Mesenchymal stem cell (in vitro differentiated cells and primary cell): ENCODE measurements around the gene AADAC.

Source experiments
- DNase-seq: peaks from one replicate; pipeline ENCODE4 v3.0.0-alpha.2; 2013
- H2AFZ ChIP-seq: one replicate; pipeline ENCODE4 v1.6.1; 2013; ENCODE audit warnings: low read depth, mild to moderate bottlenecking, control low read depth, inconsistent platforms, low read length, moderate library complexity
- H2AK5ac ChIP-seq: 2 replicates; pipeline ENCODE4 v1.6.1; 2013; ENCODE audit warnings: low read length, moderate library complexity, mild to moderate bottlenecking, inconsistent platforms; ENCODE audit not compliant: severe bottlenecking
- H2BK120ac ChIP-seq: one replicate; pipeline ENCODE4 v1.6.1; 2013; ENCODE audit warnings: low read depth, mild to moderate bottlenecking, inconsistent platforms, low read length, moderate library complexity
- H2BK12ac ChIP-seq, 2 experiments: one replicate each; pipeline ENCODE4 v1.6.1; 2013; ENCODE audit warnings: inconsistent platforms in 2 of 2, low read length in 2 of 2, mild to moderate bottlenecking in 2 of 2, moderate library complexity in 2 of 2, control low read depth in 1 of 2
- H2BK15ac ChIP-seq: one replicate; pipeline ENCODE4 v1.6.1; 2013; ENCODE audit warnings: mild to moderate bottlenecking, low read depth, inconsistent platforms; ENCODE audit not compliant: poor library complexity, severe bottlenecking
- H2BK5ac ChIP-seq: 2 replicates; pipeline ENCODE4 v1.6.1; 2013; ENCODE audit warnings: low read depth, mild to moderate bottlenecking, low read length, control low read depth, inconsistent platforms; ENCODE audit not compliant: poor library complexity, severe bottlenecking
- H3K14ac ChIP-seq, 2 experiments: one replicate each; pipeline ENCODE4 v1.6.1; 2013; ENCODE audit warnings: inconsistent platforms in 2 of 2, low read length in 2 of 2, control low read depth in 1 of 2, mild to moderate bottlenecking in 1 of 2, moderate library complexity in 1 of 2
- H3K18ac ChIP-seq, 2 experiments: one replicate each; pipeline ENCODE4 v1.6.1; 2013; ENCODE audit warnings: inconsistent platforms in 2 of 2, low read length in 2 of 2, control low read depth in 1 of 2, low read depth in 1 of 2, mild to moderate bottlenecking in 1 of 2
- H3K23ac ChIP-seq, 2 experiments: one replicate each; pipeline ENCODE4 v1.6.1; 2013; ENCODE audit warnings: inconsistent platforms in 2 of 2, low read length in 2 of 2, mild to moderate bottlenecking in 2 of 2, moderate library complexity in 2 of 2, control low read depth in 1 of 2
- H3K27ac ChIP-seq: 2 replicates; pipeline ENCODE4 v1.5.1; 2013; ENCODE audit warnings: mild to moderate bottlenecking, moderate library complexity, low read length, control low read depth, inconsistent platforms; ENCODE audit not compliant: poor library complexity, severe bottlenecking
- H3K27me3 ChIP-seq, 2 experiments: 2 replicates each; pipeline versions ENCODE4 v1.6.1 to v1.7.0; 2013; ENCODE audit warnings: low read length in 2 of 2, mild to moderate bottlenecking in 2 of 2, moderate library complexity in 2 of 2, control low read depth in 1 of 2, inconsistent platforms in 1 of 2; ENCODE audit not compliant: control insufficient read depth in 1 of 2, insufficient read depth in 1 of 2
- H3K36me3 ChIP-seq, 2 experiments: 2 replicates each; pipeline versions ENCODE4 v1.6.1 to v1.7.0; 2013; ENCODE audit warnings: low read length in 2 of 2, control low read depth in 1 of 2, inconsistent platforms in 1 of 2, low read depth in 1 of 2, mild to moderate bottlenecking in 1 of 2; ENCODE audit not compliant: insufficient read depth in 2 of 2, control insufficient read depth in 1 of 2
- H3K4ac ChIP-seq, 2 experiments: one replicate each; pipeline ENCODE4 v1.6.1; 2013; ENCODE audit warnings: inconsistent platforms in 2 of 2, low read length in 2 of 2, mild to moderate bottlenecking in 2 of 2, moderate library complexity in 2 of 2, control low read depth in 1 of 2, low read depth in 1 of 2
- H3K4me1 ChIP-seq: 2 replicates; pipeline ENCODE4 v1.6.1; 2013; ENCODE audit warnings: low read depth, low read length, control low read depth; ENCODE audit not compliant: control insufficient read depth, insufficient read depth
- H3K4me2 ChIP-seq: 2 replicates; pipeline ENCODE4 v1.6.1; 2013; ENCODE audit warnings: low read length, mild to moderate bottlenecking, inconsistent platforms; ENCODE audit not compliant: poor library complexity, severe bottlenecking
- H3K4me3 ChIP-seq, 2 experiments: 2 replicates each; pipeline versions ENCODE4 v1.5.1 to v1.7.0; 2013; ENCODE audit warnings: low read length in 2 of 2, mild to moderate bottlenecking in 2 of 2, control low read depth in 1 of 2, low read depth in 1 of 2; ENCODE audit not compliant: insufficient read depth in 1 of 2
- H3K79me1 ChIP-seq: replicated peaks from 2 replicates; pipeline ENCODE4 v1.6.1; 2013; ENCODE audit warnings: mild to moderate bottlenecking, control low read depth, low read length, inconsistent platforms; ENCODE audit not compliant: poor library complexity, severe bottlenecking
- H3K9ac ChIP-seq: 2 replicates; pipeline ENCODE4 v1.7.0; 2013; ENCODE audit warnings: mild to moderate bottlenecking, low read length, moderate library complexity
- H3K9me3 ChIP-seq: 2 replicates; pipeline ENCODE4 v1.7.0; 2013; ENCODE audit warnings: mild to moderate bottlenecking, low read length; ENCODE audit not compliant: control insufficient read depth
- H4K8ac ChIP-seq: one replicate; pipeline ENCODE4 v1.6.1; 2013; ENCODE audit warnings: inconsistent platforms, mild to moderate bottlenecking, low read length, moderate library complexity
- H4K91ac ChIP-seq: one replicate; pipeline ENCODE4 v1.6.1; 2013; ENCODE audit warnings: mild to moderate bottlenecking, low read length, inconsistent platforms
- WGBS: methylation state at CpG from one replicate; pipeline ENCODE4 v1.1.7; 2013; ENCODE audit warnings: mixed read lengths; 5-methylcytosine and 5-hydroxymethylcytosine counted together

Gene AADAC

DNA sequence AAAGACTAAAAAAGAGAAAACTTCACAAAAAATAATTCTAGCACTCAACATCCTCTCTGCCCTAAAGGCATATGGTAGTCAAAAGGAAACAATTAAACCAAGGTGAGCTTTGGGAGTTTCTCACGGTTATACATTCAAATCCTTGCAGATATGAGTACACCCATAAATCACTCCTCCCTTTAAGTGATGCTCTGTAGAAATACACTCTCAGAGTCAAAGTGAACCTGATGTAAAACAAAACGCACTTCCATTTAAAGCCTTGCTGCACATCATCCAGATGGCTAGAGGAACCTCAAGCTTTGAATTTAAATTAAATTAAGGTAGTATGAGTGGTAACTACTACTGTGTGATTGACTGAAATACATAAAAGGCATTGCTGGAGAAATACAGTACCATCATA is 36.0 kb upstream of the AADAC start:
- Histone ChIP-seq H4K8ac (no peak overlapping the region), H3K27ac (no peak overlapping the region), H3K9me3 (no peaks in the 10 kb centered on the region), H2AFZ (no peak overlapping the region), H2BK12ac (no peak overlapping the region), H3K36me3 (no peaks in the 10 kb centered on the region), H3K23ac (no peak overlapping the region), H3K4me2 (no peak overlapping the region), H4K91ac (no peak overlapping the region), H3K4me1 (no peaks in the 10 kb centered on the region), H3K18ac (no peak overlapping the region), H3K9ac (no peak overlapping the region), H3K14ac (no peak overlapping the region), H2BK120ac (no peak overlapping the region), H2BK5ac (no peak overlapping the region), H3K27me3 (no peaks in the 10 kb centered on the region), H2BK15ac (no peak overlapping the region), H2AK5ac (no peak overlapping the region), H3K4me3 (no peak overlapping the region), H3K4ac (no peak overlapping the region), H3K79me1 (no peaks in the 10 kb centered on the region)
- 95% methylated on average over 1 of the region's 2 CpGs for WGBS
- no peak for DNase-seq

DNA sequence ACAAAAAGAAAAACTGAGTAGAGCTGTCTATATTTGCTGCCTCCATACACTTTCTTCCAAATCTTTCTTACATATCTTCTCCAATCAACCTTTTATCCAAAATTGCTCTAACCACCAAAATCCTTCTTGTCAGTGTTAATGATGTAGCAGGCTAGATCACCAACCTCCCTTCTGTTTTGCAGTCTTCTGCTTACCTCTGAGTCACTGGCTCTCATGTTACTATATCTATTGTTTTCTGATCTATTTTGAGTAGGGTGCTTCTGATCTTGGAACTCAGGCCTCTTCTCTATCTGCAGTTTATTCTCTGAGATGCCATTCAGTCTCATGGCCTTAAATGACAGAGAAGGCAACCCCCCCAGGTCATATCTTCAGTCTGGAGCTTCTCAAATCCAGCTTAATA is 26.3 kb upstream of the AADAC start:
- no peaks in the 10 kb centered on the region for H3K36me3 ChIP-seq
- H2BK5ac ChIP-seq, result no peak overlapping the region
- H3K9ac ChIP-seq, result no peak overlapping the region
- DNase-seq, result no peak
- H2BK12ac ChIP-seq, result no peak overlapping the region
- H3K23ac ChIP-seq, result no peak overlapping the region
- no peaks in the 10 kb centered on the region for H3K9me3 ChIP-seq
- no peak overlapping the region for H3K14ac ChIP-seq
- H3K4me1 ChIP-seq, result no peaks in the 10 kb centered on the region
- H3K4ac ChIP-seq, result no peak overlapping the region
- no peak overlapping the region for H3K4me3 ChIP-seq
- no peak overlapping the region for H2BK120ac ChIP-seq
- H4K8ac ChIP-seq, result no peak overlapping the region
- H3K27ac ChIP-seq, result no peak overlapping the region
- no peaks in the 10 kb centered on the region for H3K27me3 ChIP-seq
- no peak overlapping the region for H2AK5ac ChIP-seq
- no peak overlapping the region for H3K4me2 ChIP-seq
- H3K18ac ChIP-seq, result no peak overlapping the region
- no peak overlapping the region for H2BK15ac ChIP-seq
- H2AFZ ChIP-seq, result no peak overlapping the region
- no peaks in the 10 kb centered on the region for H3K79me1 ChIP-seq
- no peak overlapping the region for H4K91ac ChIP-seq

DNA sequence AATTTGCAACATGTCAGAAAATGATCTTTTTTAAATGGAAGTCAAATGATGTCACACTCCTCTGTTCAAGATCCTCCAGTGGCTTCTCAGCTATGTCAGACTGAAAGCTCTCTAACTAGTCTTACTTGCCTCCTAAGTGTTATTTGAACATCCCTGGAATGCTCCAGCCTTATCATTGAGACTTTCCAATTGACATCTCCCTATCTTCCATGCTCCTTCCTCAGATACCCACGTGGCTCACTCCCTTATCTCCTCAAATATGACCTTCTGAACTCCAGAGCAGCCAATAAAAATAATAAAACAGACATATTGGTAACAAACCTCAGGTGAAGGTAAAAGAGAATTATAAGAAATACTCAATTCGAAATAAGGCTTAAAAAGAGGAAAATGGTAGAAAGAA is 25.5 kb upstream of the AADAC start:
- Histone ChIP-seq H2BK5ac (no peak overlapping the region), H3K27ac (no peak overlapping the region), H3K23ac (no peak overlapping the region), H3K9ac (no peak overlapping the region), H4K8ac (no peak overlapping the region), H3K79me1 (no peaks in the 10 kb centered on the region), H3K9me3 (no peaks in the 10 kb centered on the region), H2BK15ac (no peak overlapping the region), H3K27me3 (no peaks in the 10 kb centered on the region), H2BK120ac (no peak overlapping the region), H2AK5ac (no peak overlapping the region), H3K36me3 (no peaks in the 10 kb centered on the region), H3K14ac (no peak overlapping the region), H4K91ac (no peak overlapping the region), H3K4me1 (no peaks in the 10 kb centered on the region), H3K18ac (no peak overlapping the region), H2AFZ (no peak overlapping the region), H3K4me3 (no peak overlapping the region), H3K4me2 (no peak overlapping the region), H2BK12ac (no peak overlapping the region), H3K4ac (no peak overlapping the region)
- DNase-seq, result no peak
- no CpG with 5 or more reads among the region's 2 CpGs for WGBS

DNA sequence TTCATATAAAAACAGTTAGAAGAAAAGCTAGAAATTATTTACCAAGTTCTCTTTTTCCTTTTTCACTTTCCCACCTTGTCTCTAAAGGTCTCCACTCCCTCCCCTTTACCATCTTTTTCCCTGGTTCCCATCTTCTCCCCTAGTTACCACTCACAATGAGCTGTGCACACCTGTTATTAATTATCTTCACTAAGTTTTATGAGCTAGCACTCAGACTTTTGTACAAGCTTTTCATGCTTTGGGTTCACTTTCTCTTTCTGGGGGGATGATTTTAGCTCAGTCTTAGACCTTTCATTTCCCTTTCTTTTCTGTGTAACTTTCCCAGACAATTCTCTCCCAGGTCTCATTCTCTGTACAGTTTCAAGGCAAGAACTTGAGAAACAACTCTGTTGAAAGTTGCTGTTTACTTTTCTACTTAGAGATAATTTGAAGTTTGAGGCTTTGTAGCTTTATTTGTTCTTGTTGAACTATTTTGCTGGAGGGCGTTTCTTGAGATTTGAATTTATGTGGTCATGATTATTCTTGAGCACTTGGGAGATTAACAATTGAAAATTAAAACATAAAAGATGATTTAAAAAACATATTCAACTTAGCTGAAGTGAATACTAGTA is 24.0 kb upstream of the AADAC start:
- Histone ChIP-seq H2BK120ac (no peak overlapping the region), H3K9me3 (no peaks in the 10 kb centered on the region), H4K8ac (no peak overlapping the region), H2BK15ac (no peak overlapping the region), H3K4me3 (peak overlapping the region in 1 of 2 experiments; percentile 16), H3K9ac (peak overlapping the region; percentile 34), H3K27me3 (no peaks in the 10 kb centered on the region), H3K27ac (no peak overlapping the region), H2AFZ (no peak overlapping the region), H2AK5ac (no peak overlapping the region), H3K18ac (no peak overlapping the region), H3K79me1 (no peaks in the 10 kb centered on the region), H2BK5ac (no peak overlapping the region), H4K91ac (no peak overlapping the region), H3K4me1 (no peaks in the 10 kb centered on the region), H2BK12ac (no peak overlapping the region), H3K23ac (no peak overlapping the region), H3K14ac (no peak overlapping the region), H3K4me2 (no peak overlapping the region), H3K4ac (no peak overlapping the region), H3K36me3 (no peaks in the 10 kb centered on the region)
- no peak for DNase-seq
- no CpG with 5 or more reads among the region's 1 CpG for WGBS
